HG02973 (cell line): ENCODE data around the gene KHSRP.

ENCODE experiments used
- ATAC-seq: cut with Tn5 transposase; IDR thresholded peaks from one replicate; pipeline ENCODE4 v1.9.1; 2021; ENCODE audit warnings: moderate library complexity; ENCODE audit not compliant: unreplicated experiment

The KHSRP gene

DNA sequence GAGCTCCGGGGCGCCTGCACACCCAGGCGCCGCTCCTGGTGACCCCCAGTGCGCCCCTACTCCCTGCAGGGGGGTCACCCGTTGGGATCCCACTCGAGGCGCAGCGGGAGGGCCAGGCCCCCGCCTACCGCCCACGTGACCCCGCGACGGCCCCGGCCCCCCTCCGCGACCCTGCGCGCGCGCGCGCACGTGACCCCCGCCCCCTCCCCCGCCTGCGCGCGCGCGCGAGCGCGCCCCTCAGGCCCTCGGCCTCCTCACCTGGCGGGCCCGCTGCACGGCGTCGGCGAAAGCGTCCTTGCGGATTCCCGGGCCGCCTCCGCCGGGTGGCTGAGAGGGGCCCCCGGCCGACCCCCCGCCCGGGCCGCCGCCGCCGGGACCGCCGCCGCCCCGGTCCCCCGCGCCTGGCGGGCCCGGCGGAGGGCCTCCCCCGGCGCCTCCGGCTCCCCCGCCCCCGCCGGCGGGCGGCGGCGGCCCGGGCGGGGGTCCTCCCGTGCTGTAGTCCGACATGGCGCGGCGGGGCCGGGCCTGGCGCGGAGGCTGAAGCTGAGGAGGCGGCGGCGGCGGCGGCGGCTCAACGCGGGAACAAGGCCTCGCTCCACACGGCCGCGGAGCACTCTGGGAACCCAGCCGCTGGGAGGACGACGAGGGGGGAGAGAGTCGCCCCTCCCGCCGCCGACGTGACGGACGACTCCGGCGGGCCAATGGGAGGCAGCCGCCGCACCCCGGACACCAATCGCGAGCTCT is at the start of gene KHSRP:
Gene KHSRP (minus strand): TSS at position 617 of the 744 bp plus-strand sequence. CDS start 110 bp downstream, at position 507.
- ATAC-seq, result no peak

DNA sequence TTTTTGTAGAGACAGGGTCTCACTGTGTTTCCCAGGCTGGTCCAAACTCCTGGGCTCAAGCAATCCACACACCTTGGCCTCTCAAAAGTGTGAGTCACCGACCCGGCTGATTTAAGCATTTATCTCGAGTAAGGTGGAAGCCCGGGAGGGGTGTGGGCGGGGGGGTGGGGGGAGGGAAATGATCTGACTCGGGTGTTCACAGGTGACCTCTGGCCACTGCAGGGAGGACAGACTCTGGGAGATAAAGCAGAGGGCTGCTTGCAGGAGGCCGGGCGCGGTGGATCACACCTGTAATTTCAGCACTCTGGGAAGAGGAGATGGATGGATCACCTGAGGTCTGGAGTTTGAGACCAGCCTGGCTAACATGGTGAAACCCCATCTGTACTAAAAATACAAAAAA is 49.0 kb upstream of the KHSRP start:
- ATAC-seq, result no peak

GRCh38 chr19:6472713-6473112 is 48.1 kb upstream of the KHSRP start:
- no peak for ATAC-seq

DNA sequence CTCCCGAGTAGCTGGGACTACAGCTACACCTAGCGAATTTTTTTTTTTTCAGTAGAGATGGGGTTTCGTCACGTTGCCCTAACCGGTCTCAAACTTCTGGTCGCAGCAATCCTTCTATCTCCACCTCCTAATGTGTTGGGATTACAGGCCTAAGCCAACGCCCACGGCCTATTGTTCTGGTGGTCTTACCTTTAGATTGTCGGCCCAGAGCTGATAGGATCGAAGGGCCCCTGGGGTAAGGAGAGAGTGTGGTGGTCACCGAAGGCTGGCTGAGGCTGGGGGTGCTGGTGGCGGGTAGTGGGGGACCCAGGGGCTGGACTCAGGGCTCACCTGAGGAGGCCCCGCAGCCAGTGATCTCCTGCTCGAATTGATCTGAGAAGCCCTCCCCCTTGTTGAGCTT is 46.5 kb upstream of the KHSRP start:
- ATAC-seq, result no peak

- no peak for ATAC-seq
These were observed 45.6 kb upstream of the KHSRP start for GRCh38 chr19:6470173-6470572.

- ATAC-seq, result no peak
These were observed 42.8 kb upstream of the KHSRP start for GRCh38 chr19:6467384-6467783.

- no peak for ATAC-seq
These were observed 42.1 kb upstream of the KHSRP start for GRCh38 chr19:6466526-6467248.

DNA sequence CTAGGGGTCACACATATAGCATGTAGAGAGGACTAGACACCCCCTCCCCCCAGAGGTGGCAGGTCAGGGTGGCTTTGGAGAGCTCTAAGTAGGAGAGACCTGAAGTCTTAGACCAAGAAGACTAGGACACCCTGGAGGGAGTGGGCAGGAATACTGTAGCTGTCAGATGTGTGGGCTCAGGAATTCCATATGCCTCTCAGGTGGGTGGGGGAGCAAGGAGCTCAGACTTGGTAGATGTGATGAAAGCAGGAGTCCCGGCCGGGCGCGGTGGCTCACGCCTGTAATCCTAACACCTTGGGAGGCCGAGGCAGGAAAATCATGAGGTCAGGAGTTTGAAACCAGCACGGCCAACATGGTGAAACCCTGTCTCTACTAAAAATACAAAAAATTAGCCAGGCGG is 41.1 kb upstream of the KHSRP start:
- ATAC-seq, result no peak

DNA sequence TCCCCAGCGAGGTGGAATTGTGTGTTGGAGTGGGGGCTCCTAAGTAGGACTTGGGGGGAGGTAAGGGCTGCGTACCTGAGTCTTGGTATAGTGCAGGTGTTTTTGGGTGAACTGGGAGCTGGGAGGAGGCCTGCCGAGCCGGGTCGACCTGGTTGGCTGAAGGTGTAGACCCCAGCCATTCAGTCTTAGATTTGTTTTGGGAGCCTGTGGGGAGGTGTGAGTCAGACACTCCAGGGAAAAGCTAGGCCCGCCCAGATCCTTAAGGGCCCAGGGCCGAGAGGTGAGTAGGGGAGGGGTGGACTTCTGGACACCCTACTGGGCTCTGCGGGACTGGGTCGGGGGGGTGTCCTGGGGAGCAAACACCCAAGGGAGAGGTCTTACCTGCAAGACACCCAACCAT is 40.4 kb upstream of the KHSRP start:
- no peak for ATAC-seq

DNA sequence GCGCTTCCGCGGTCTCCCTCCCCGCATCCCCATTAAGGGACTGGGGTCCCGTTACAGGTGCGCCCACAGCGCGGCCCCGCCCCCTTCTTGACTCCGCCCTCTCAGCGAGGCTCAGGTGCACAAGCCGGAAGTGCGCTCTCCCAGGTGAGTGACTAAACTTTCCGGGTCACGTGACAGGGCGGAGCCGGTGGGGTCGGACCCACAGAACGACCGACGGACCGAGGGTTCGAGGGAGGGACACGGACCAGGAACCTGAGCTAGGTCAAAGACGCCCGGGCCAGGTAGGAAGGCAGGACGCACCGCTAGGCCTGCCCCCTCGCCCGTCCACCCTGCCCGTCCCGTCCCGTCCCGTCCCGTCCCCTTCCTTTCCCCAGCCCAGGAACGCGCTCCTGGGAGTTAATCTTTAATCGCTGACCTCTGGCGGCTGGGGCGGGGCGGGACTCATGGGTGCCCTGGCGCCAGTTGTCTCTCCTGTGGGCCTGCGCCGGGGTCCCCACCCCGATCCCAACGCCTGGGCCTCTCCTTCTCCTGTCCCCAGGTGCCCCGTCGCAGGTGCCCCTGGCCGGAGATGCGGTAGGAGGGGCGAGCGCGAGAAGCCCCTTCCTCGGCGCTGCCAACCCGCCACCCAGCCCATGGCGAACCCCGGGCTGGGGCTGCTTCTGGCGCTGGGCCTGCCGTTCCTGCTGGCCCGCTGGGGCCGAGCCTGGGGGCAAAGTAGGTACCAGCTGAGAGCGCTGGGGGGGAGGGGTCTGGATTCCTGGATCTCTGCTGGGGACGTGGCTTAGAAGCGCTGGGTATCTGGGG is 39.7 kb upstream of the KHSRP start, which contains the start of gene CRB3:
Gene CRB3 (plus strand): TSS at position 202 of the 804 bp plus-strand sequence. CDS start 431 bp downstream, at position 633.
- no peak for ATAC-seq

DNA sequence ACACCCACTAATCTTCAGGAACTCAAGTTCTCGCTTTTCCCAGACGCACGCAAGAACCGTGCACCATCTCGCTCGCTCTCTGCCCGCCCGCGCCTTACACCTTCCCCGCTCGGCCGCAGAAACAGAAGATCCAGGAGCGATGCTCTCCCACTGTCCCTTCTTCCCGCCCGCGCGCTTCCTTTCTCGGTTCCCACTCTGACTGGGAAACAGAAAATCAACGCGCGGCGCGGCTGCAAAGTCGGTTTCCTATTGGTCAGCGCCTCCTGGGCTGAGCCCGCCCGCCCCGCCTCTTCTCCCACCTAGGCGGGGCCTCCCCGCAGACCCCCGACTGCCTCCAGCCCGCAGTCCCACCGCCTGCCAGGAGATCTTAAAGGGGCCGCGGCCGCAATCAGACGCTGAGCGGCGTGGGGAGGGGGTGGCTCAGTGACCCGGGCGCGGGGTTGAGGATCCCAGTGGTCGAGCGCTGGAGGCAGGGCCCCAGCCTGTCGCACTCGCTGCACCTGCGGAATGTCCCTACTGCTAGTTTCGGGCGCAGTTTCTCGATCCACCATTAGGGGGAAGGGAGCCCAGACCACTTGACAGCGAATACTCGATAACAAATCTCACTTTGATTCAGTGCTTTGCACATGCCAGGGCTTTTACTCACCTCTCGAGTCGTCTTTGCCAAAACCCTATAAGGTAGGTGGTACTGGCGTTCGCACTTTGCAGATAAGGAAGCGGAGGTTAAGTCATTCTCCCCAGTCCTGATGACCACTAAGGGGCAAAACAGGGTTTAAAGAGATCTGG is 35.7 kb upstream of the KHSRP start:
- peak; percentile 67 for ATAC-seq

- ATAC-seq, result peak; percentile 34
These were observed 34.9 kb upstream of the KHSRP start, which contains the start of gene SLC25A23 for GRCh38 chr19:6459262-6460098. Gene SLC25A23, minus strand, starts transcription at chr19:6459792. Its CDS starts 164 bp downstream, at chr19:6459628.

DNA sequence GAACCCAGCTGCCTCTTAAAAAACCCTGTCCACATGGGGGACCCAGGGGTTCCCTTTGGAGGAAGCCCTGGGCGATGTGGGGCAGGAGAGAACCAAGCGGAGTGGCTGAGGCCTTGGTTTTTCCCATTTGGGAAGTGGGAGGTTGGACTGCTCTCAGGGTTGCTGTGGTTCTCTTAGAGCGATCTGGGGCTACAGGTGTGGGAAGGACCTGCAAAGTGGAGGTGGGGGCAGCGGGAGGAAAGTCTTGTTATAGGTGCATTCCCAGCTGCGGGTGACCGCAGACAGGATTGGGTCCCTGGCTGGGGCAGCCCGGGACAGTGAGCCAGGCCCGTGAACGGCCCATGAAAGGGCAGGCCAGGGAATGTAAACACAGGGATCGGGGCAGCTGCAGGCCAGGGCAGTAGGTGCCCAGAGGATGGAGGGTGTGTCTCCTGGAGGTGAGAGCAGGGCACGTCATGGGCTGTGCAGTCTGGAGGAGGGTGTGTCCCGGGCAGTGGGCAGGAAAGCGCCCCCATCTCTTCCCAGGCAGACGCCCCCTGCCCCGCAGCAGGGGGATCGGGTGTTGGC is 34.2 kb upstream of the KHSRP start:
- no peak for ATAC-seq

DNA sequence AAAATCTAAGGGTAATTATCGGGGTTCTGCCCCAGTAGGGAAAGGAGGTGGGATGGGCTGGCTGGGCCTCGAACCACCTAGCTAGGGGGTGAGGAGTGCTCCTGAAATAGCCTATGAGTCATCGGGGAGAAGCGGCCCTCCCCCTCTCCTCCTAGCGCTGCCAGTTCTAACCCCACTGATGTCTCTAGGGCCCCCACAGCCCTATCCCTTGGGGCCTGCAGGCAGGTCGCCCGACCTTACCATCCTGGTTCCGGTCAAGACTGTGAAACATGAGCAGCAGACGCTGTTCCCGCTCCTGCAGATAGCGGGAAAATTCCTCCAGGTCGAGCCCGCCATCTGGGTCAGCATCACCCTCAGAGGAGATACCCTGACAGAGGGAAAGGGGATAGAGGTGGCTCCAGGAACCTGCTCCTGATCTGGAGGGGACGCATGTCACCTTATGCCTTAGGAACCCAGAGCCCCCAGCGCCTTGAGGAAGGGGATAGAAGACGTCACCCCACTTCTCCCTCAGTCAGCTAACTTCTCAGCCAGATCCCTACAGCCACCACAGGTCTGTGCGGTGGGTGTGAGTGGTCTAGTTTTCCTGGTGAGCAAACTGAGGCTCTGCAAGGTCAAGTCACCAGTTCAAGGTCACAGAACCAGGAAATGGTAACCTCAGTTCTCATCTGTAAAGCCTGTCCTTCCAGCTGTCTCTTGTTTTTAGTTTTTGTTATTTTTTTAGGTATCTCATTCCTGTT is 33.5 kb upstream of the KHSRP start:
- no peak for ATAC-seq

- no peak for ATAC-seq
These were observed 31.3 kb upstream of the KHSRP start for GRCh38 chr19:6455924-6456323.

GRCh38 chr19:6453951-6454565 is 29.4 kb upstream of the KHSRP start:
- ATAC-seq, result no peak

GRCh38 chr19:6452899-6453298 is 28.3 kb upstream of the KHSRP start:
- no peak for ATAC-seq

- no peak for ATAC-seq
These were observed 27.6 kb upstream of the KHSRP start for GRCh38 chr19:6452223-6452614.
